Nephron progenitor cell (in vitro differentiated cells): ENCODE results near the gene FOXP4.
"Not testable (repeated sequence)": the region's sequence is repeated elsewhere in the genome, so short reads cannot be mapped to it uniquely, and the experiment has no call there.

Source experiments
- DNase-seq: peaks from one replicate; pipeline ENCODE4 v3.0.0; 2021
- H3K27ac Mint-ChIP-seq: 2 replicates; pipeline ENCODE4 v1.8.0; 2021; ENCODE audit warnings: mild to moderate bottlenecking, moderate library complexity, mixed read lengths
- H3K27me3 Mint-ChIP-seq: 2 replicates; pipeline ENCODE4 v1.8.0; 2021; ENCODE audit warnings: mild to moderate bottlenecking, low read depth, mixed read lengths; ENCODE audit not compliant: poor library complexity
- H3K36me3 Mint-ChIP-seq: 2 replicates; pipeline ENCODE4 v1.8.0; 2021; ENCODE audit warnings: low read depth, mixed read lengths
- H3K4me1 Mint-ChIP-seq: 2 replicates; pipeline ENCODE4 v1.8.0; 2021; ENCODE audit warnings: mixed read lengths
- H3K4me3 Mint-ChIP-seq: 2 replicates; pipeline ENCODE4 v1.8.0; 2021; ENCODE audit warnings: mild to moderate bottlenecking, moderate library complexity, mixed read lengths
- H3K9me3 Mint-ChIP-seq: 2 replicates; pipeline ENCODE4 v1.8.0; 2021; ENCODE audit warnings: mild to moderate bottlenecking, moderate library complexity, mixed read lengths
- CTCF ChIP-seq: fragments of 200-600 bp; sonication (generic); IDR thresholded peaks from 2 replicates; pipeline ENCODE4 v1.5.0; 2021; ENCODE audit warnings: antibody characterized with exemption

Gene FOXP4

GRCh38 chr6:41607736-41608135, 61.6 kb downstream of the FOXP4 start:
- no peak for TF ChIP-seq CTCF
- H3K9me3 Mint-ChIP-seq, result peaks cover 20% of the 10 kb centered on the region
- H3K4me1 Mint-ChIP-seq, result peaks cover 13% of the 10 kb centered on the region
- DNase-seq, result no peak
- no peak overlapping the region for H3K4me3 Mint-ChIP-seq
- peaks cover 5% of the 10 kb centered on the region for H3K36me3 Mint-ChIP-seq
- peaks cover 25% of the 10 kb centered on the region for H3K27me3 Mint-ChIP-seq
- no peak overlapping the region for H3K27ac Mint-ChIP-seq

DNA sequence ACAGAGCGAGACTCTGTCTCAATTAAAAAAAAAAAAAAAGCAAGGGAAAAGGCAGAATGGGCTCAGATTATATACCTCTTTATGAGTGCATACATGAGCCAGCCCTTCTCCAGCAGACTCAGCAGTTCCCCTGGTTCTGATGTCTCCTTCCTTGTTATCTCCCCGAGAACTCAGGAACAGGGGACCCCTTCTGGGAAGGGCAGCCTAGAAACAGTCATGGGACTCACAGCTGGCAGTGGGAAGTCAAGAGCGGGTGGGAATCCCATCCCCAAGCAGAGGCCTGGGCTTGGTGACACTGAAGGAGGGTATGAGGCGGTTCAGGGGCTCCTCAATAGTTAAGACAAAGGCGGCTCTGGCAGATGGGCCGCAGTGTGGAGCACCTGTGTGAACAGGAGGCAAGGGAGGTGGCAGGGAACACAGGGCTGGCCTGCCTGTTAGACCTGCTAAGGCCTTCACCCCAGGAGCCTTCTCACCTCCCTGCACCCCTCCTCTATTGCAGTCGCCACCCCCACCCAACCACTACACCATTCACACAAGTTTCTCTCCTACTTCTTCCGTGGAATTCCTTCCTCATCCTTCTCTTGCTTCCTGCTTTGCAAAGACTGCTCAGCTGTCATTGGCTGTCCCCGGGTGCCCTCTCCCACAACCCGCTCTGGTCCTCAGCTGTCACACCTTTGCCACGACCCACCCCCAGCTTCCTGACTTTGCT, 62.4 kb downstream of the FOXP4 start:
- H3K9me3 Mint-ChIP-seq, result peaks cover 28% of the 10 kb centered on the region
- peaks cover 25% of the 10 kb centered on the region for H3K27me3 Mint-ChIP-seq
- no peak overlapping the region for H3K27ac Mint-ChIP-seq
- no peak for TF ChIP-seq CTCF
- DNase-seq, result no peak
- H3K4me1 Mint-ChIP-seq, result peaks cover 5% of the 10 kb centered on the region
- no peak overlapping the region for H3K4me3 Mint-ChIP-seq
- peaks cover 6% of the 10 kb centered on the region for H3K36me3 Mint-ChIP-seq

- no peak overlapping the region for H3K27ac Mint-ChIP-seq
- no peak for TF ChIP-seq CTCF
- H3K4me1 Mint-ChIP-seq, result peaks cover 12% of the 10 kb centered on the region
- DNase-seq, result no peak
- H3K36me3 Mint-ChIP-seq, result peaks cover 16% of the 10 kb centered on the region
- no peak overlapping the region for H3K4me3 Mint-ChIP-seq
- H3K9me3 Mint-ChIP-seq, result peaks cover 52% of the 10 kb centered on the region
- H3K27me3 Mint-ChIP-seq, result peaks cover 19% of the 10 kb centered on the region
These were observed 68.5 kb downstream of the FOXP4 start for GRCh38 chr6:41614715-41615114.

DNA sequence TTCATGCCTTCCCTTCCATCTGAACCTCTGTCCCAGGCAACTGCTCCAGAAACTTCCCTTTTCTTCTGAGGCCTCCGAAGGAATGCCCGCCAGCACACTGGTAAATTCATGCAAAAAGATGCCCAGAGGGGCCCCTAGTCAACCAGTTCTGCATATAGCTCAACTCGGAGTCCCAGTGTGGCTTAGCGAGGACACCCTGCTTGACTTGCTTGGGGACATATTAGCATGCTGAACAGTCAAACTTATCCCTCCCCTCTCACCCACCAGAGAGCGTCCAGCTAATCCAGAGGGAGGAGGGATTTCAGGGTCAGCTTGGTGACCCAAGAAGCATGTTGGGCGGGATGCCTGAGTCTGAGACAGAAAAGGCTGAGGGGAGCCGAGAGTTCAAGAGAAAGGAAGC, 69.1 kb downstream of the FOXP4 start:
- TF ChIP-seq CTCF, result no peak
- Mint-ChIP-seq H3K36me3 (peaks cover 16% of the 10 kb centered on the region), H3K4me3 (no peak overlapping the region), H3K27me3 (peaks cover 19% of the 10 kb centered on the region), H3K27ac (no peak overlapping the region), H3K4me1 (peaks cover 12% of the 10 kb centered on the region), H3K9me3 (peaks cover 54% of the 10 kb centered on the region)
- DNase-seq, result no peak

GRCh38 chr6:41618598-41618997, 72.4 kb downstream of the FOXP4 start:
- H3K9me3 Mint-ChIP-seq, result peaks cover 55% of the 10 kb centered on the region
- DNase-seq, result no peak
- H3K4me1 Mint-ChIP-seq, result peaks cover 34% of the 10 kb centered on the region
- H3K27ac Mint-ChIP-seq, result peak overlapping the region; percentile 41
- no peak overlapping the region for H3K4me3 Mint-ChIP-seq
- H3K27me3 Mint-ChIP-seq, result peaks cover 14% of the 10 kb centered on the region
- peaks cover 27% of the 10 kb centered on the region for H3K36me3 Mint-ChIP-seq
- TF ChIP-seq CTCF, result no peak

DNA sequence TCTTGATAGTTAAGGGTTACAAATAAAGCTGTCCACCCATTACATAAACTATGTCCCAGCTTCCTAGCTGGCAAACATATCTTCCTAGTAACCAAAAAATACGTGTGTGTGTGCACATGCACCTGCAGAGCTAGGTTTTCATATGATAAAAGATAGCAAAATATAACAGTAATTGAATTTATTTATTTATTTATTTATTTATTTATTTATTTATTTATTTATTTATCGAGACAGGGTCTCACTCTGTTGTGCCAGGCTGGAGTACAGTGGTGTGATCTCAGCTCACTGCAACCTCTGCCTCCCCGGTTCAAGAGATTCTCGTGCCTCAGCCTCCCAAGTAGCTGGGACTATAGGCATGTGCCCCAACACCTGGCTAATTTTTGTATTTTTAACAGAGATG, 73.0 kb downstream of the FOXP4 start:
- H3K36me3 Mint-ChIP-seq, result peaks cover 27% of the 10 kb centered on the region
- peaks cover 49% of the 10 kb centered on the region for H3K9me3 Mint-ChIP-seq
- not testable (repeated sequence) for DNase-seq, H3K4me3 Mint-ChIP-seq, H3K27ac Mint-ChIP-seq
- H3K27me3 Mint-ChIP-seq, result peaks cover 14% of the 10 kb centered on the region
- H3K4me1 Mint-ChIP-seq, result peaks cover 36% of the 10 kb centered on the region
